IMR-90 (cell line): ENCODE measurements around the gene FKTN. TPM values are rescaled to one million over a fixed set of nuclear protein-coding genes. Genes with fewer than 3 reads are reported as not detected.

Source experiments
- ATAC-seq: fragments of 200-7000 bp; cut with Tn5 transposase; 2 replicates; pipeline ENCODE4 v1.9.1; 2020; ENCODE audit warnings: low read depth, mild to moderate bottlenecking, moderate library complexity
- BruUV-seq: library from RNA; stranded (reverse); fragments of 400-500 nt; replicated peaks from 2 replicates; lab custom pipeline; 2021; lab: Mats Ljungman, UMichigan
- CTCF ChIA-PET: fragments of 300-600 bp; formaldehyde crosslinking; extraction: SDS; loops from one replicate; lab custom pipeline; 2021; ENCODE audit warnings: antibody characterized with exemption; lab: Yijun Ruan, JAX
- POLR2A ChIA-PET: fragments of 300-600 bp; sonication (Branson Sonifier 250); formaldehyde crosslinking; loops from one replicate; lab custom pipeline; 2022; ENCODE audit warnings: antibody characterized with exemption; ENCODE audit not compliant: unreplicated experiment; lab: Charles Lee
- DNase-seq: peaks from one replicate; pipeline ENCODE4 v3.0.0; 2013
- H2AFZ ChIP-seq: replicated peaks from 2 replicates; pipeline ENCODE3; 2013; ENCODE audit warnings: low read length, mild to moderate bottlenecking; ENCODE audit not compliant: poor library complexity
- H2AK5ac ChIP-seq: 2 replicates; pipeline ENCODE4 v1.6.1; 2013; ENCODE audit warnings: low read depth, low read length, inconsistent platforms
- H2AK9ac ChIP-seq: replicated peaks from 2 replicates; pipeline ENCODE3; 2013; ENCODE audit warnings: mild to moderate bottlenecking, low read depth, low read length, moderate library complexity; ENCODE audit not compliant: poor library complexity
- H2BK120ac ChIP-seq: 2 replicates; pipeline ENCODE4 v1.6.1; 2013; ENCODE audit warnings: low read depth, low read length, inconsistent platforms
- H2BK15ac ChIP-seq: 3 replicates; pipeline ENCODE4 v1.6.1; 2013; ENCODE audit warnings: low read depth, low read length, inconsistent platforms
- H2BK20ac ChIP-seq: 2 replicates; pipeline ENCODE4 v1.6.1; 2013; ENCODE audit warnings: low read depth, mild to moderate bottlenecking, inconsistent platforms, low read length, moderate library complexity
- H2BK5ac ChIP-seq: 2 replicates; pipeline ENCODE4 v1.6.1; 2013; ENCODE audit warnings: mild to moderate bottlenecking, low read depth, low read length, inconsistent platforms; ENCODE audit not compliant: poor library complexity, severe bottlenecking
- H3K14ac ChIP-seq: replicated peaks from 2 replicates; pipeline ENCODE4 v1.6.1; 2013; ENCODE audit warnings: low read depth, low read length, inconsistent platforms
- H3K18ac ChIP-seq: 2 replicates; pipeline ENCODE4 v1.6.1; 2013; ENCODE audit warnings: low read depth, low read length, control low read depth
- H3K23ac ChIP-seq: 2 replicates; pipeline ENCODE4 v1.6.1; 2013; ENCODE audit warnings: low read depth, low read length, inconsistent platforms
- H3K27ac ChIP-seq: 2 replicates; pipeline ENCODE4 v1.5.1; 2013; ENCODE audit warnings: mild to moderate bottlenecking, control low read depth, low read length; ENCODE audit not compliant: insufficient read depth
- H3K27me3 ChIP-seq: 2 replicates; pipeline ENCODE4 v1.6.1; 2013; ENCODE audit warnings: low read length; ENCODE audit not compliant: control insufficient read depth, insufficient read depth
- H3K36me3 ChIP-seq: 2 replicates; pipeline ENCODE4 v1.6.1; 2013; ENCODE audit warnings: low read length, mixed read lengths; ENCODE audit not compliant: control insufficient read depth, insufficient read depth
- H3K4ac ChIP-seq: 2 replicates; pipeline ENCODE4 v1.6.1; 2013; ENCODE audit warnings: low read depth, low read length, inconsistent platforms
- H3K4me1 ChIP-seq: 2 replicates; pipeline ENCODE4 v1.6.1; 2013; ENCODE audit warnings: low read length, mixed read lengths; ENCODE audit not compliant: control insufficient read depth, insufficient read depth
- H3K4me2 ChIP-seq: 2 replicates; pipeline ENCODE4 v1.6.1; 2013; ENCODE audit warnings: low read depth, mild to moderate bottlenecking, control low read depth, low read length, moderate library complexity
- H3K4me3 ChIP-seq: 2 replicates; pipeline ENCODE4 v1.5.1; 2013; ENCODE audit warnings: low read depth, mild to moderate bottlenecking, control low read depth, low read length, moderate library complexity; ENCODE audit not compliant: insufficient read depth
- H3K56ac ChIP-seq: 2 replicates; pipeline ENCODE4 v1.6.1; 2013; ENCODE audit warnings: low read length, inconsistent platforms; ENCODE audit not compliant: insufficient read depth; ENCODE audit errors: extremely low read depth
- H3K79me1 ChIP-seq, 2 experiments: 2 replicates each; pipeline ENCODE4 v1.6.1; 2013; ENCODE audit warnings: low read length in 2 of 2, inconsistent platforms in 1 of 2, low read depth in 1 of 2
- H3K9ac ChIP-seq: 2 replicates; pipeline ENCODE4 v1.6.1; 2013; ENCODE audit warnings: low read depth, low read length, control low read depth
- H3K9me1 ChIP-seq: 2 replicates; pipeline ENCODE4 v1.6.1; 2013; ENCODE audit warnings: low read length, inconsistent platforms; ENCODE audit not compliant: insufficient read depth
- H3K9me3 ChIP-seq: 2 replicates; pipeline ENCODE4 v1.6.1; 2013; ENCODE audit warnings: low read length; ENCODE audit not compliant: control insufficient read depth, insufficient read depth
- H4K20me1 ChIP-seq: 2 replicates; pipeline ENCODE4 v1.6.1; 2013; ENCODE audit warnings: low read length, inconsistent platforms; ENCODE audit not compliant: insufficient read depth
- H4K5ac ChIP-seq: 2 replicates; pipeline ENCODE4 v1.6.1; 2013; ENCODE audit warnings: mild to moderate bottlenecking, low read depth, low read length, control low read depth
- H4K8ac ChIP-seq, 2 experiments: 2 replicates each; pipeline ENCODE4 v1.6.1; 2013; ENCODE audit warnings: low read depth in 2 of 2, low read length in 2 of 2, control low read depth in 1 of 2, inconsistent platforms in 1 of 2
- H4K91ac ChIP-seq: 2 replicates; pipeline ENCODE4 v1.6.1; 2013; ENCODE audit warnings: low read depth, low read length, inconsistent platforms; ENCODE audit not compliant: insufficient read depth
- BHLHE40 ChIP-seq: fragments of 150-350 bp; IDR thresholded peaks from 2 replicates; pipeline ENCODE4 v1.6.1; 2016; ENCODE audit warnings: mild to moderate bottlenecking, low read depth, low read length
- CEBPB ChIP-seq: IDR thresholded peaks from 2 replicates; pipeline ENCODE4 v1.6.1; 2012; ENCODE audit warnings: low read depth, low read length, improper control_type of control experiment
- CHD1 ChIP-seq: IDR thresholded peaks from 2 replicates; pipeline ENCODE4 v1.6.1; 2012; ENCODE audit warnings: low read depth, low read length, improper control_type of control experiment
- FOS ChIP-seq: fragments of 150-350 bp; IDR thresholded peaks from 2 replicates; pipeline ENCODE4 v1.6.1; 2016; ENCODE audit warnings: low read depth, low read length
- MAFK ChIP-seq: IDR thresholded peaks from 2 replicates; pipeline ENCODE4 v1.6.1; 2012; ENCODE audit warnings: low read depth, low read length, improper control_type of control experiment
- MXI1 ChIP-seq: IDR thresholded peaks from 2 replicates; pipeline ENCODE4 v1.6.1; 2012; ENCODE audit warnings: low read depth, mild to moderate bottlenecking, low read length, moderate library complexity, borderline replicate concordance
- NFE2L2 ChIP-seq: fragments of 150-350 bp; IDR thresholded peaks from 2 replicates; pipeline ENCODE4 v1.6.1; 2016; ENCODE audit warnings: low read depth, mild to moderate bottlenecking, low read length
- POLR2A ChIP-seq: IDR thresholded peaks from 2 replicates; pipeline ENCODE4 v1.6.1; 2012; ENCODE audit warnings: mild to moderate bottlenecking, low read depth, low read length
- RAD21 ChIP-seq: IDR thresholded peaks from 2 replicates; pipeline ENCODE4 v1.6.1; 2012; ENCODE audit warnings: low read length, improper control_type of control experiment
- RCOR1 ChIP-seq: IDR thresholded peaks from 2 replicates; pipeline ENCODE4 v1.6.1; 2012; ENCODE audit warnings: mild to moderate bottlenecking, low read length, improper control_type of control experiment; ENCODE audit not compliant: insufficient replicate concordance
- RFX5 ChIP-seq: IDR thresholded peaks from 2 replicates; pipeline ENCODE4 v1.8.0; 2012; ENCODE audit warnings: low read depth, mild to moderate bottlenecking, low read length, moderate library complexity
- SMC3 ChIP-seq: fragments of 150-350 bp; IDR thresholded peaks from 2 replicates; pipeline ENCODE4 v1.6.1; 2016; ENCODE audit warnings: low read depth, mild to moderate bottlenecking, antibody characterized with exemption, low read length, moderate library complexity
- WGBS, 2 experiments: methylation state at CpG; one replicate each; pipeline versions ENCODE4 v1.1.5 to v1.1.7; 2013; ENCODE audit warnings: missing lambda C conversion rate in 2 of 2; ENCODE audit not compliant: insufficient read length in 1 of 2; ENCODE audit errors: extremely low coverage in 2 of 2; 5-methylcytosine and 5-hydroxymethylcytosine counted together
- dilution Hi-C: fragments of 300-500 bp; cut with HindIII; formaldehyde crosslinking; loops from one replicate; pipeline ENCODE4 v1.14.3; 2018; ENCODE audit warnings: low sequenced_read_pairs; ENCODE audit not compliant: unreplicated experiment
- in situ Hi-C: fragments of 300-500 bp; cut with MboI; formaldehyde crosslinking; loops from 3 replicates; pipeline ENCODE4 v1.14.3; 2019; ENCODE audit warnings: low sequenced_read_pairs, inconsistent platforms, mixed read lengths
- intact Hi-C: fragments of 100-400 bp; cut with micrococcal nuclease; formaldehyde crosslinking; loops from 2 replicates; pipeline ENCODE4 v1.10.0; 2022
- polyA plus RNA-seq, 3 experiments: library from polyadenylated mRNA; depleted of rRNA; stranded (reverse); fragments of >200 nt; gene quantifications; 2 replicates each; pipeline ENCODE4 v1.2.3, GENCODE V29; 2012; ENCODE audit warnings: low replicate concordance in 1 of 3
- total RNA-seq: library from RNA; depleted of rRNA; stranded (reverse); fragments of >200 nt; gene quantifications from 2 replicates; pipeline ENCODE4 v1.2.3, GENCODE V29; 2012
- TF ChIP-seq, protein P1 (sequence below): fragments of 150-350 bp; IDR thresholded peaks from 2 replicates; pipeline ENCODE4 v1.6.1; 2017; ENCODE audit warnings: mild to moderate bottlenecking, antibody characterized with exemption, low read length, low read depth
- TF ChIP-seq, protein P2 (sequence below): conservative IDR thresholded peaks from 2 replicates; pipeline ENCODE4 v1.5.1; 2012; ENCODE audit warnings: mild to moderate bottlenecking, low read depth, low read length, improper control_type of control experiment
- TF ChIP-seq, protein P3 (sequence below): fragments of 150-350 bp; IDR thresholded peaks from 2 replicates; pipeline ENCODE4 v1.6.1; 2016; ENCODE audit warnings: low read depth, mild to moderate bottlenecking, low read length, moderate library complexity, borderline replicate concordance

Gene FKTN
- total and polyA plus RNA-seq, 2 of the 4 experiments (the other 2 are of a cell fraction) = 8.6 to 20.3 TPM

DNA sequence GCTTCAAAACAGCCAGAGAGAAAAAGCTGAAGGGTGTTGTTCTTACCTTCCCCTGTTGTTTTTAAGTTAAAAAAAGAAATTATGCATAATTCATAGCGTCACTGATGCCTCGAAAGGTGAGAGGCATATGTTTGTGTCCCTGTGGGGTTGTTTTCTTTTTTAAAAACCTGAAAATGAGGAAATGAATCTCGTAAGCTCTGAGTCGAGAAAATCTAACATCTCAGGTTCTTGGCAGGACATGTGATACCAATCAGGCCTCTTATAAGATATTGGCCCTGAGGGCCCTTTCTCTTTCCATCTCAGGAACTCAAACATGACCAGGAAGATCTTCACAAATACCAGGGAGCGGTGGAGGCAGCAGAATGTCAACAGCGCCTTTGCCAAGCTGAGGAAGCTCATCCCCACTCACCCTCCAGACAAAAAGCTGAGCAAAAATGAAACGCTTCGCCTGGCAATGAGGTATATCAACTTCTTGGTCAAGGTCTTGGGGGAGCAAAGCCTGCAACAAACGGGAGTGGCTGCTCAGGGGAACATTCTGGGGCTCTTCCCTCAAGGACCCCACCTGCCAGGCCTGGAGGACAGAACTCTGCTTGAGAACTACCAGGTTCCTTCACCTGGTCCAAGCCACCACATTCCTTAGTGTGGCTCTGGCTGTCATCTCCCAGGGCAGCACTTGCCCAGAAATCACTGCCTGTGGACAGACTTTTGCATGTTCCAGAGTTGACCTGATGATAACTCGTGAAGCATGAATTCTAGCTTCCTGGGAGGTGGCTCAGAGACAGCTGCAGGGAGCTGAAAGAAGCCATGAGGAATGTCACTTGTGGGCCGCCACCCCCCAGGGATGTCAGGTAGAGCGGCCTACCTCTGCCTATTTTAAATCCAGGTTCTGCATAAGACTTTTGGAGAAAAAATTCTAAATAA, 104.5 kb downstream of the FKTN start, which contains the start of gene TAL2:
TAL2 (plus strand) TSS at position 274 of the 921 bp plus-strand sequence; CDS start at position 314, 40 bp downstream.
- H3K27ac ChIP-seq = no peak within 1 kb of the TSS
- dilution Hi-C loops = no loop called here
- H3K79me1 ChIP-seq = no peaks in the 10 kb centered on the region
- no TSS peak for BruUV-seq
- no peak within 1 kb of the TSS for H3K14ac ChIP-seq
- H4K5ac ChIP-seq = no peak within 1 kb of the TSS
- DNase-seq (no peak), ATAC-seq (no peak)
- no peak within 1 kb of the TSS for H3K9ac ChIP-seq
- no peak for TF ChIP-seq NFE2L2
- TF ChIP-seq MXI1 = no peak
- TF ChIP-seq, protein P1, sequence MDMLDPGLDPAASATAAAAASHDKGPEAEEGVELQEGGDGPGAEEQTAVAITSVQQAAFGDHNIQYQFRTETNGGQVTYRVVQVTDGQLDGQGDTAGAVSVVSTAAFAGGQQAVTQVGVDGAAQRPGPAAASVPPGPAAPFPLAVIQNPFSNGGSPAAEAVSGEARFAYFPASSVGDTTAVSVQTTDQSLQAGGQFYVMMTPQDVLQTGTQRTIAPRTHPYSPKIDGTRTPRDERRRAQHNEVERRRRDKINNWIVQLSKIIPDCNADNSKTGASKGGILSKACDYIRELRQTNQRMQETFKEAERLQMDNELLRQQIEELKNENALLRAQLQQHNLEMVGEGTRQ = no peak
- TF ChIP-seq POLR2A = no peak
- no peak for TF ChIP-seq FOS
- TF ChIP-seq BHLHE40 = no peak
- TF ChIP-seq CEBPB = no peak
- TF ChIP-seq RCOR1 = no peak
- TF ChIP-seq, protein P2, sequence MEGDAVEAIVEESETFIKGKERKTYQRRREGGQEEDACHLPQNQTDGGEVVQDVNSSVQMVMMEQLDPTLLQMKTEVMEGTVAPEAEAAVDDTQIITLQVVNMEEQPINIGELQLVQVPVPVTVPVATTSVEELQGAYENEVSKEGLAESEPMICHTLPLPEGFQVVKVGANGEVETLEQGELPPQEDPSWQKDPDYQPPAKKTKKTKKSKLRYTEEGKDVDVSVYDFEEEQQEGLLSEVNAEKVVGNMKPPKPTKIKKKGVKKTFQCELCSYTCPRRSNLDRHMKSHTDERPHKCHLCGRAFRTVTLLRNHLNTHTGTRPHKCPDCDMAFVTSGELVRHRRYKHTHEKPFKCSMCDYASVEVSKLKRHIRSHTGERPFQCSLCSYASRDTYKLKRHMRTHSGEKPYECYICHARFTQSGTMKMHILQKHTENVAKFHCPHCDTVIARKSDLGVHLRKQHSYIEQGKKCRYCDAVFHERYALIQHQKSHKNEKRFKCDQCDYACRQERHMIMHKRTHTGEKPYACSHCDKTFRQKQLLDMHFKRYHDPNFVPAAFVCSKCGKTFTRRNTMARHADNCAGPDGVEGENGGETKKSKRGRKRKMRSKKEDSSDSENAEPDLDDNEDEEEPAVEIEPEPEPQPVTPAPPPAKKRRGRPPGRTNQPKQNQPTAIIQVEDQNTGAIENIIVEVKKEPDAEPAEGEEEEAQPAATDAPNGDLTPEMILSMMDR = no peak
- TF ChIP-seq, protein P3, sequence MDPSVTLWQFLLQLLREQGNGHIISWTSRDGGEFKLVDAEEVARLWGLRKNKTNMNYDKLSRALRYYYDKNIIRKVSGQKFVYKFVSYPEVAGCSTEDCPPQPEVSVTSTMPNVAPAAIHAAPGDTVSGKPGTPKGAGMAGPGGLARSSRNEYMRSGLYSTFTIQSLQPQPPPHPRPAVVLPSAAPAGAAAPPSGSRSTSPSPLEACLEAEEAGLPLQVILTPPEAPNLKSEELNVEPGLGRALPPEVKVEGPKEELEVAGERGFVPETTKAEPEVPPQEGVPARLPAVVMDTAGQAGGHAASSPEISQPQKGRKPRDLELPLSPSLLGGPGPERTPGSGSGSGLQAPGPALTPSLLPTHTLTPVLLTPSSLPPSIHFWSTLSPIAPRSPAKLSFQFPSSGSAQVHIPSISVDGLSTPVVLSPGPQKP = no peak
- no peak for TF ChIP-seq SMC3
- TF ChIP-seq RAD21 = no peak
- no peak for TF ChIP-seq RFX5
- TF ChIP-seq CHD1 = no peak
- TF ChIP-seq MAFK = no peak
- H2AK9ac ChIP-seq = peak within 1 kb of the TSS; percentile 42
- H4K8ac ChIP-seq = no peak within 1 kb of the TSS
- no peak within 1 kb of the TSS for H3K23ac ChIP-seq
- no peak within 1 kb of the TSS for H3K56ac ChIP-seq
- no peak within 1 kb of the TSS for H2BK120ac ChIP-seq
- H2BK15ac ChIP-seq = no peak within 1 kb of the TSS
- 40% methylated on average over 1 of the region's 12 CpGs; no CpG with 5 or more reads in 1 of the 2 experiments for WGBS, 2 experiments
- intact Hi-C loops = no loop called here
- H3K4me3 ChIP-seq = no peak within 1 kb of the TSS
- no peak within 1 kb of the TSS for H3K4ac ChIP-seq
- H3K9me1 ChIP-seq = no peaks in the 10 kb centered on the region
- peak within 1 kb of the TSS; percentile 58 for H2AFZ ChIP-seq
- peaks cover 8% of the 10 kb centered on the region for H3K27me3 ChIP-seq
- POLR2A ChIA-PET = no interaction called here
- no peaks in the 10 kb centered on the region for H4K20me1 ChIP-seq
- H3K9me3 ChIP-seq = no peaks in the 10 kb centered on the region
- CTCF ChIA-PET = interaction anchor here (1.6 kb wide), 1 partner anchor 31 kb away, joined by 4 read pairs; no protein-coding TSS in a partner anchor
- no peak within 1 kb of the TSS for H4K91ac ChIP-seq
- H3K4me2 ChIP-seq = no peak within 1 kb of the TSS
- H3K36me3 ChIP-seq = no peaks in the 10 kb centered on the region
- in situ Hi-C loops = no loop called here
- H2BK5ac ChIP-seq = no peak within 1 kb of the TSS
- H3K4me1 ChIP-seq = no peaks in the 10 kb centered on the region
- no peak within 1 kb of the TSS for H2AK5ac ChIP-seq
- no peak within 1 kb of the TSS for H3K18ac ChIP-seq
- no peak within 1 kb of the TSS for H2BK20ac ChIP-seq
